ENCODE data around the gene FOXE1.

DNA sequence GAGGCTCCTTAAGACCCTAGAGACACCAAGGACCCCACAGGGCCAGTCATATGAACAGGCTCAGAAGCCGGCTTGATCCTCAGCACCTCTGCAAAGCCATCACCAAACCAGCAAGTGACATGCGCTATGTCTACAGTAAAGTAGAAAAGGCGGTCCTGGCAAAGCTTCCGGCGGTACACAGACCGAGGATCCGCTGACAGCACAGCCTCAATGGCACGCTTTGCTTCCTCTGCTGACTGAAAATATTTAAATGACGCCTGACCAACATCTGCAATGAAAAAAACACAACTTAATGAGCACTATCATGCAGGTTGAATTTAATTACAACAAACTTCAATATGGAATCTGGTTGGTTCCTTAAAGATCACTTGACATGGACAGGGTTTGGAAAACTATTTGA lies 51.7 kb downstream of the FOXE1 start:
- TF ChIP-seq, protein P1, sequence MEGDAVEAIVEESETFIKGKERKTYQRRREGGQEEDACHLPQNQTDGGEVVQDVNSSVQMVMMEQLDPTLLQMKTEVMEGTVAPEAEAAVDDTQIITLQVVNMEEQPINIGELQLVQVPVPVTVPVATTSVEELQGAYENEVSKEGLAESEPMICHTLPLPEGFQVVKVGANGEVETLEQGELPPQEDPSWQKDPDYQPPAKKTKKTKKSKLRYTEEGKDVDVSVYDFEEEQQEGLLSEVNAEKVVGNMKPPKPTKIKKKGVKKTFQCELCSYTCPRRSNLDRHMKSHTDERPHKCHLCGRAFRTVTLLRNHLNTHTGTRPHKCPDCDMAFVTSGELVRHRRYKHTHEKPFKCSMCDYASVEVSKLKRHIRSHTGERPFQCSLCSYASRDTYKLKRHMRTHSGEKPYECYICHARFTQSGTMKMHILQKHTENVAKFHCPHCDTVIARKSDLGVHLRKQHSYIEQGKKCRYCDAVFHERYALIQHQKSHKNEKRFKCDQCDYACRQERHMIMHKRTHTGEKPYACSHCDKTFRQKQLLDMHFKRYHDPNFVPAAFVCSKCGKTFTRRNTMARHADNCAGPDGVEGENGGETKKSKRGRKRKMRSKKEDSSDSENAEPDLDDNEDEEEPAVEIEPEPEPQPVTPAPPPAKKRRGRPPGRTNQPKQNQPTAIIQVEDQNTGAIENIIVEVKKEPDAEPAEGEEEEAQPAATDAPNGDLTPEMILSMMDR (IDR thresholded peaks at IDR 0.05): no peak
- no peak for TF ChIP-seq POLR2A (IDR thresholded peaks at IDR 0.05)
